ENCODE data around the gene MACROD2. TPM values are rescaled to one million over a fixed set of nuclear protein-coding genes. Genes with fewer than 3 reads are reported as not detected.

MACROD2 gene
- total and polyA plus RNA-seq, 4 donors = 0.66 to 10.5 (median 3.3) TPM

- Histone ChIP-seq H3K9me3 (ENCODE audit: control insufficient read depth in 4 of 4, low read length in 3 of 4) (no peaks in the 10 kb centered on the region), H3K27ac (ENCODE audit: low read depth in 1 of 2, low read length in 2 of 2) (no peak overlapping the region), H3K4me1 (ENCODE audit: control insufficient read depth in 4 of 4, insufficient read depth in 4 of 4, low read length in 3 of 4) (peaks cover 0 to 19% (median 13%) of the 10 kb centered on the region in 4 donors), H3K27me3 (ENCODE audit: control insufficient read depth in 4 of 4, insufficient read depth in 4 of 4, low read length in 3 of 4) (no peaks in the 10 kb centered on the region), H3K9ac (ENCODE audit: low read depth in 1 of 2, low read length in 2 of 2) (no peak overlapping the region), H3K36me3 (ENCODE audit: control insufficient read depth in 4 of 4, insufficient read depth in 3 of 4, low read depth in 1 of 4, low read length in 3 of 4) (peaks cover 0 to 11% (median 7%) of the 10 kb centered on the region in 4 donors), H3K4me3 (ENCODE audit: low read depth in 1 of 3, low read length in 3 of 3) (no peak overlapping the region)
- TF ChIP-seq HNF4A (conservative IDR thresholded peaks at IDR 0.05) (no peak), JUND (IDR thresholded peaks at IDR 0.05) (no peak), NR2F2 (IDR thresholded peaks at IDR 0.05) (no peak), HNF4G (IDR thresholded peaks at IDR 0.05) (no peak), EGR1 (IDR thresholded peaks at IDR 0.05; ENCODE audit: low read depth in 2 of 2) (no peak), MAX (IDR thresholded peaks at IDR 0.05) (no peak), REST (IDR thresholded peaks at IDR 0.05) (no peak), FOXA1 (IDR thresholded peaks at IDR 0.05) (no peak), YY1 (IDR thresholded peaks at IDR 0.05) (no peak), ZBTB33 (IDR thresholded peaks at IDR 0.05) (no peak)
- no peak for DNase-seq (ENCODE audit: low spot score)
- WGBS = 86% methylated on average over 6 of the region's 6 CpGs
Observed at GRCh38 chr20:14331646-14332045, 336.3 kb downstream of the MACROD2 start.

- 82% methylated on average over 2 of the region's 2 CpGs for WGBS
- no peaks in the 10 kb centered on the region for H3K9me3 ChIP-seq (ENCODE audit: control insufficient read depth in 4 of 4, low read length in 3 of 4)
- H3K27ac ChIP-seq (ENCODE audit: low read depth in 1 of 2, low read length in 2 of 2) = no peak overlapping the region
- no peak for DNase-seq (ENCODE audit: low spot score)
- peaks cover 0 to 19% (median 13%) of the 10 kb centered on the region in 4 donors for H3K4me1 ChIP-seq (ENCODE audit: control insufficient read depth in 4 of 4, insufficient read depth in 4 of 4, low read length in 3 of 4)
- peaks cover 0 to 7% (median 0%) of the 10 kb centered on the region in 4 donors for H3K36me3 ChIP-seq (ENCODE audit: control insufficient read depth in 4 of 4, insufficient read depth in 3 of 4, low read depth in 1 of 4, low read length in 3 of 4)
- H3K27me3 ChIP-seq (ENCODE audit: control insufficient read depth in 4 of 4, insufficient read depth in 4 of 4, low read length in 3 of 4) = no peaks in the 10 kb centered on the region
- TF ChIP-seq TAF1 (conservative IDR thresholded peaks at IDR 0.05) = no peak
- TF ChIP-seq EGR1 (IDR thresholded peaks at IDR 0.05; ENCODE audit: low read depth in 2 of 2) = no peak
- no peak overlapping the region for H3K4me3 ChIP-seq (ENCODE audit: low read depth in 1 of 3, low read length in 3 of 3)
- H3K9ac ChIP-seq (ENCODE audit: low read depth in 1 of 2, low read length in 2 of 2) = no peak overlapping the region
Observed at GRCh38 chr20:14332866-14333265, 337.6 kb downstream of the MACROD2 start.

GRCh38 chr20:14333721-14334120 is 338.4 kb downstream of the MACROD2 start:
- TF ChIP-seq JUND (IDR thresholded peaks at IDR 0.05) = no peak
- no peak for TF ChIP-seq ATF3 (IDR thresholded peaks at IDR 0.05)
- TF ChIP-seq RXRA (IDR thresholded peaks at IDR 0.05) = no peak
- TF ChIP-seq HNF4G (IDR thresholded peaks at IDR 0.05) = no peak
- peak; percentile 11 for TF ChIP-seq YY1 (IDR thresholded peaks at IDR 0.05)
- no peak for TF ChIP-seq REST (IDR thresholded peaks at IDR 0.05)
- no peak for TF ChIP-seq EGR1 (IDR thresholded peaks at IDR 0.05; ENCODE audit: low read depth in 2 of 2)
- no peak for TF ChIP-seq SP1 (IDR thresholded peaks at IDR 0.05)
- TF ChIP-seq TAF1 (conservative IDR thresholded peaks at IDR 0.05) = no peak
- H3K27ac ChIP-seq (ENCODE audit: low read depth in 1 of 2, low read length in 2 of 2) = no peak overlapping the region
- no peaks in the 10 kb centered on the region for H3K9me3 ChIP-seq (ENCODE audit: control insufficient read depth in 4 of 4, low read length in 3 of 4)
- H3K36me3 ChIP-seq (ENCODE audit: control insufficient read depth in 4 of 4, insufficient read depth in 3 of 4, low read depth in 1 of 4, low read length in 3 of 4) = peaks cover 0 to 5% (median 0%) of the 10 kb centered on the region in 4 donors
- WGBS = 30% methylated on average over 3 of the region's 3 CpGs
- peak overlapping the region in 1 of 2 donors; percentile 17 for H3K9ac ChIP-seq (ENCODE audit: low read depth in 1 of 2, low read length in 2 of 2)
- no peak for DNase-seq (ENCODE audit: low spot score)
- H3K4me1 ChIP-seq (ENCODE audit: control insufficient read depth in 4 of 4, insufficient read depth in 4 of 4, low read length in 3 of 4) = peaks cover 0 to 19% (median 13%) of the 10 kb centered on the region in 4 donors
- no peaks in the 10 kb centered on the region for H3K27me3 ChIP-seq (ENCODE audit: control insufficient read depth in 4 of 4, insufficient read depth in 4 of 4, low read length in 3 of 4)
- peak overlapping the region in 1 of 3 donors; percentile 32 for H3K4me3 ChIP-seq (ENCODE audit: low read depth in 1 of 3, low read length in 3 of 3)

All from liver (tissue), 9 donors.